NCI-H526 treated with DMSO at 0.1 percent for 48 hours (cell line): ENCODE results near the gene SORBS1.

Experiments
- DNase-seq: peaks from one replicate; lab custom pipeline; 2025; lab: John Stamatoyannopoulos, UW

SORBS1 gene

GRCh38 chr10:95408983-95409873 lies 151.9 kb downstream of the SORBS1 start:
- DNase-seq: no peak

DNA sequence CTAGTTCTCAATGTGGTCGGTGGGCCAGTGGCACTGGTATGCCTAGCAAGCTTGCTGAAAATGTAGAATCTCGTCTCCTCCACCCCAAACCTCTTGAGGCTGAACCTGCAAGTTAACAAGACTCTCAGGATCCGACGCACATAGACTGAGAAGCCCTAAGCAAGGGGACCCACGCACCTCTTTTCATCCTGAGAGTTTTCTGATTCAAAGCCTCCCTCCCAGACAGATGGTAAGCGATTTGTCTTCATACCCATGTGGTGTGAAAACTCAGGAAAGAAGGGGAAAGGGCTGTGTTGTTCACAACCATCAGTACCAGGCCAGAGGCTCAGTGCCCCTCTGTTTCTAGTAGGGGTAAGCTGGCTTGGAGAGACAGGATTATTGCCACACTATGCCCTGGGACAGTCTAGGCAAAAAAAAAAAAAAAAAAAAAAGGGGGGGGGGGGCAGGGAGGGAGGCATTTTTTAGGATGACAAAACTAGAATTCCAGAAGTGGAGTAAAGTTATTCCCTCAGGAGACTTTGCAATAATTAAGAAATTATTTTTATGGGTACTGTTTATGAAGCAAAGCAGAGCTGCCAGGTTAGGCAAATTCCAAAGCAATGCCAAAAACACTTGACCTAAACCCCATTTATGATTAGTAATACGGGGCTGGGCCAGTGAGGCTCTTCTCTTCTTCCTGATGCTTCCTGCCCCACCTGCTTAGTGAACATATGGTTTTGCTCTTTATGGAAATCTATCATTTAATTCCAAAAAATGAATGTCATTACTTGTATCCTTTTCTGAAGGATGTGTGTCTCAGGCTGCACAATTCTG lies 152.8 kb downstream of the SORBS1 start:
- no peak for DNase-seq

DNA sequence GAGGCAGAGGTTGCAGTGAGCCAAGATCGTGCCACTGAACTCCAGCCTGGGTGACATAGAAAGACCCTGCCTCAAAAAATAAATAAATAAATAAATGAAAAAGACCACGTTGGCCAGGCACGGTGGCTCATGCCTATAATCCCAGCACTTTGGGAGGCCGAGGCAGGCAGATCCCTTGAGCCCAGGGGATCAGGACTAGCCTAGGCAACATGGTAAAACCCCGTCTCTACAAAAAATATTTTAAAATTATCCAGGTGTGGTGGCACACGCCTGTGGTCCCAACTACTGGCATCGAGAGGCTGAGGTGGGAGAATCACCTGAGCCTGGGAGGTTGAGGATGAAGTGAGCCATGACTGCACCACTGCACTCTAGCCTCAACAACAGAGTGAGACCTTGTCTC lies 153.6 kb downstream of the SORBS1 start:
- DNase-seq: no peak

DNA sequence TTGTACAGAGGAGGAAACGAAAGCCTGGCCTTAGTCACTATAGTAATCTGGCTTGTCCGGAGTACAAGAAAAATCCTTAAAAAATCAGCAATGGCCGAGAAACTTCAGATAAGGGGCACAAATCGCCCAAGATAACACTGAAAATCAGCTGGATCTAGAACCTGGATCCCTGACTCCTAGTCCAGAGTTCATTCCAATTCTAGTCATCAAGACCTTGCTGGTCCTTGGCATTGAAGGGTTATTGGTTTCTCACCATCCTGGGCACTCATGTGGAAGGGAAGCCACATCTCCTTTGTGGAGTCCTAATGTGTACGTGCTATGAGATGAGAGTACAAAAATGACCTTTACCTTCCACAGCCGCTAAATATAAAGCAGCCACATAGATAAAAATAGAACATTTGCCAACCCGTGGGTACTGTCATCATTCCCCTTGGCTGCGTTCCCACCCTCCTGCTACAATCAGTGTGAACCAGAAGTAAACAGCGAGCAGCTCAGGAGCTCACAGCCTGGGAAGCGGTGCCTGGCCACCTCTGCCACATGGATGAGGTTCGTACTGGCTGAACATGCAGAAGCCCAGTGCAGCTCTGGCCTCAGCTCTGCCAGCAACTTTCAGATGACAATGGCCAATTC lies 154.4 kb downstream of the SORBS1 start:
- no peak for DNase-seq

GRCh38 chr10:95405655-95406054 lies 155.5 kb downstream of the SORBS1 start:
- no peak for DNase-seq

DNA sequence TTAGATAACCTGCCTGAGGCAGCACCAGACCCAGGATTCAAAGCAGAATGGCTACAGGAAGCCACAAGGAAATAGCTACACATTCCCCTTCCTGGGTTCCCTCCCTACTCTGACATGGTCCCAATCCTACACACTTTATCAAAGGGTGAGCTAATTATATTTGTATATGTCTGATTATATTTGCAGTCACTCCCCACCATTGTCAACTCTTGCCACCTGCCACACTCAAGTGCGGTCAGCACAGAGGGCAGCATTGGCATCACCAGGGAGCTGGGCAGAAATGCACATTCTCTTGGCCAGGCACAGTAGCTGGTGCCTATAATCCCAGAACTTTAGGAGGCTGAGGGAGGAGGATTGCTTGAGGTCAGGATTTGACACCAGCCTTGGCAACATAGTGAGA lies 156.3 kb downstream of the SORBS1 start:
- DNase-seq: no peak

DNA sequence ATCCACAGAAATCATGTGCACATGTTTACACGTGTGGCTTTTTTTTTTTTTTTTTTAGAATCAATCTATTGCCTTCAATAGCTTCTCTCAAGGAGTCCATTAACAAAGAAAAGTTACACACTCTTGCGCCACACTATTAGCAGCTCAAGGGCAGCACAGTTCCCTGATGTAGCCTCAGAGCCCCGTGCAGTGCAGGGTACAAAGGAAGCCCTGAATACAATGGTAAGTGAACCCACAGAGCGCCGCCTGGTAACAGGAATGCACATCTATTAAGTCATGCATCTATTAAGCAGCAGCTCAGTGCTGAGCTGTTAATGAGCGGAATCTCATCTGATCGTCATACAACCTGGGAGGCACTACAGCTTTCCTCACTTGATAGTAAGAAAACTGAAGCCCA lies 156.7 kb downstream of the SORBS1 start:
- DNase-seq: no peak

GRCh38 chr10:95403700-95404461 lies 157.3 kb downstream of the SORBS1 start:
- no peak for DNase-seq

GRCh38 chr10:95401704-95402469 lies 159.3 kb downstream of the SORBS1 start:
- no peak for DNase-seq

- DNase-seq: no peak
These were observed 160.4 kb downstream of the SORBS1 start for GRCh38 chr10:95400787-95401186.

GRCh38 chr10:95399183-95399582 lies 162.0 kb downstream of the SORBS1 start:
- DNase-seq: no peak

- DNase-seq: no peak
These were observed 163.4 kb downstream of the SORBS1 start for GRCh38 chr10:95397747-95398146.

DNA sequence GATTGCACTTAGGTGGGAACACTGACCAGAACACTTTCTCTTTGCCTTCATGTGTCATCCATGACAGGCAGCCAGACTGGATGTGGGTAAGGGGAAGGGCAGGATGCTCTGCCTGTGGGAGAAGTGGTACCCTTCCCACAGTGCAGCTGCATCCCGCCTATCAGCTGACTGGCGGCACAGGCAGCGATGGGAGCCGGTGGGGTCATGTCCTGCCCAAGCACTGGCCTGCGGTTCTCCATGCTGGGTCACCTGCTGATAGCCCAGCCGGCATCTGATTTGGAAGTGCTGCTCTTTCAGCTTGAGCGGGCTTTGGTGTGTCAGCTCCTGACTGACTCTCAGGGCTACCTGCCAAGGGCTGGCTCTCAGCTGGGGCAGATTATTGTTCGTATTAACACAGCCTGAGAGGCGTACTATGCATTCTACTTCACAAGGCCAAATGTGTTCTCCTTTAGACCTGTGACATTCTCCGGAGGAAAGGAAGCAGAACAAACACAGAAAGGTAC lies 165.2 kb downstream of the SORBS1 start:
- no peak for DNase-seq

GRCh38 chr10:95394161-95394880 lies 166.8 kb downstream of the SORBS1 start:
- no peak for DNase-seq

DNA sequence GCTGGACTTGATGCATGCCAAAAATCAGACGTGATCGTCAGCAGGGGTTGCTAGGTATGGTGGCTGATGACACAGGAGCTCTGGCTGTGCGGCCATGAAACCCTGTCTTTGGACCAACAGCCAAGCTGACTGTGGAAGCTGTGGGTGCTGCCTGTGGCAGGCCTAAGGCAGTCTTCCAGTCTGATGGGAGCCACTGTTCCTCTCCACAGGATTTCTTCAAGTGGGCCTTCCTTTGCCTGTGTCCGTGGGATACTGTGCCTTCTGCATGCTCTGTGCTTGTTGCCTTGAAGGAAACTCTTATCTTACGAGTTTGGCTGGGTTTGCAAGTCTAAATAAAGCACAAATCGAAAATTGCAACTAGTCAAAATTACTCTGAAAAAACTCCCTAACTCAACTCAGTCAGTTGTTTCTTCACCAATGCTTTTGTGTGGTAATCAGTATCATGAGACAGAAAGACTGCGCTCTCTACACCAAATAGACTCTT lies 168.4 kb downstream of the SORBS1 start:
- DNase-seq: no peak

GRCh38 chr10:95392217-95392584 lies 169.0 kb downstream of the SORBS1 start:
- DNase-seq: no peak

DNA sequence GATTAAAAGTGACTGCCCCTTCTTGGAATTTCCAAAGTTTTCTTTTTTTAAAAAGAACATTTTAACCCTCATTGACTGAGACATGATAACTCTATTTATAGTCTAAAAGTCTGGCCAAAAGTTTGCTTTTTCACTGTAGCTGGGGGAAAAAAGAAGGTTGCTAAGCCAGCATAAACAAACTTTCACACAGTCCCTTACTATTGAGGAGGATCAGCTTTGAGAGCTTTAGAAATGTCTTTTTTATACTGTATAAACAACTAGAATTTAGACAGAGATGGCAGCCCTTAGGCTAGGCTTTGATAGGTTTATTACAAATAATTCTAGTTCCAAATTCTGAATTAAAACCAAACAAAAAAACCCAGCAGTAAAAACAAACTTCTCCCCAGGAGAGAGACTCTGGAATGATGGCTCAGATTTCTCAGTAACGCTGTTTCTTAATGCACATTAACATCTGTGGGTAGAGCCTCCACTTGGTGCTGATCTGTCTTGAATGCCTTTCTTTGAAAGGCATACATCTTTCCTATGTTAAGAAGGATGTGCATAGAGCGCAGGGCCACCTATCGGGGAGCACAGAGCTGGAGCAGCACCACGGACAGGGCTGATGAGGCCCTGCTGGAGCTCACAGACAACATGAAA lies 169.5 kb downstream of the SORBS1 start:
- no peak for DNase-seq

DNA sequence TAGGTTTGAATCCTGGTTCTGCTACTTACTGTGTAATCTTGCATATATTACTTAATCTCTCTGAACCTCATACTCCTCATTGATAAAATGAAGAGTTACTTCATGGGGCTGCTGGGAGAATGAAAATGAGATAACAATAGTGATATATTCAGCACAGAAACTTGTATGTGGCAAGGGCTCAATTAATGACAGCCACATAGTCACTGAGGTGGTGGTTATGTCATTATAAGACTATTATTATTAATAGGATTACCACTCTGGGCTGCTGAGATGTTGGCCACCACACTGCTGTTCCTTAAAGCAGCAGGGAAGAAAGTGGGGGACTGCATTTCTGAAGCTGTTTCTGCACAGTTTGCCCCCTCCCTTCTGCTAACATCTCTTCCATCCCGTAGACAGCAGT lies 170.0 kb downstream of the SORBS1 start:
- no peak for DNase-seq

DNA sequence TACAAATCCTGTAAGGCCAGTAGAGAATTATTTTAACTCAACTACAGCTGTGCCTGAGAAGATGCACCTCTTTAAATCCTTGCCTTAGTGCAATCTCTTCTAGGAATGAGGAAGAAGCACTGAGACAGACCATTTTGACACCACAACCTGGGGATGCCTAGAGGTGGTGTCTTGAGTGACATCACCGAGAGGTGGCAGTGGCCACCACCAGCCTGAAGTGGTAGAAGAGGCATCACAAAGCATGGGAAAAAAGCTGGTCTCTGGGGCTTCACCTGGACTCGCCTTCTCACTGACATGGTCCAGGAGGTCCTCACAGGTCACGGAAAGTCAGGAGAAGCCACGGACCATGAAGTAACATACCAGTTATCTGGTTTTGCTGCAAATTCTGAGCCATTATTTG lies 171.2 kb downstream of the SORBS1 start:
- DNase-seq: no peak

GRCh38 chr10:95389176-95389575 lies 172.0 kb downstream of the SORBS1 start:
- DNase-seq: no peak
